HepG2 (cell line): Measurements from ENCODE around the gene DCDC1. TPM values are rescaled to one million over a fixed set of nuclear protein-coding genes. Genes with fewer than 3 reads are reported as not detected.
A peak's percentile ranks its signal among the peaks of the same experiment; 100 is the strongest.

Experiments
- ADNP ChIP-seq: sonication (generic); formaldehyde crosslinking; IDR thresholded peaks from 2 replicates; pipeline ENCODE4 v1.4.0; 2020; ENCODE audit warnings: missing genetic modification reagents
- BCLAF1 ChIP-seq: fragments of 450-650 bp; IDR thresholded peaks from 2 replicates; pipeline ENCODE4 v1.6.1; 2017; ENCODE audit warnings: mild to moderate bottlenecking
- BORCS8-MEF2B ChIP-seq: sonication (generic); formaldehyde crosslinking; IDR thresholded peaks from 2 replicates; pipeline ENCODE4 v1.8.0; 2022; ENCODE audit warnings: mild to moderate bottlenecking, missing genetic modification reagents
- GATAD2A ChIP-seq: IDR thresholded peaks from 2 replicates; pipeline ENCODE4 v1.6.1; 2016
- KIAA2018 ChIP-seq: sonication (generic); formaldehyde crosslinking; IDR thresholded peaks from 2 replicates; pipeline ENCODE4 v1.5.0; 2020; ENCODE audit warnings: mild to moderate bottlenecking, missing genetic modification reagents, borderline replicate concordance
- RAD21 ChIP-seq: fragments of 450-650 bp; formaldehyde crosslinking; IDR thresholded peaks from 2 replicates; pipeline ENCODE4 v1.5.0; 2020; ENCODE audit warnings: mild to moderate bottlenecking
- SIX1 ChIP-seq: sonication (generic); formaldehyde crosslinking; IDR thresholded peaks from 2 replicates; pipeline ENCODE4 v1.4.0; 2020; ENCODE audit warnings: missing genetic modification reagents, borderline replicate concordance
- TCF7L2 ChIP-seq: IDR thresholded peaks from 2 replicates; pipeline ENCODE4 v1.6.1; 2011; ENCODE audit warnings: mild to moderate bottlenecking, low read depth, low read length, moderate library complexity
- ZBTB42 ChIP-seq: sonication (generic); formaldehyde crosslinking; IDR thresholded peaks from 2 replicates; pipeline ENCODE4 v1.5.0; 2020; ENCODE audit warnings: mild to moderate bottlenecking, missing genetic modification reagents
- ZNF10 ChIP-seq: sonication (generic); formaldehyde crosslinking; IDR thresholded peaks from 2 replicates; pipeline ENCODE4 v1.4.0; 2020; ENCODE audit warnings: mild to moderate bottlenecking, low read depth, missing genetic modification reagents, borderline replicate concordance
- ZNF496 ChIP-seq: sonication (generic); formaldehyde crosslinking; IDR thresholded peaks from 2 replicates; pipeline ENCODE4 v1.8.1; 2023; ENCODE audit warnings: mild to moderate bottlenecking, moderate library complexity, missing genetic modification reagents; ENCODE audit not compliant: insufficient replicate concordance
- ZNF770 ChIP-seq: sonication (generic); formaldehyde crosslinking; IDR thresholded peaks from 2 replicates; pipeline ENCODE4 v1.5.0; 2020; ENCODE audit warnings: mild to moderate bottlenecking, missing genetic modification reagents
- ZSCAN5A ChIP-seq: sonication (generic); formaldehyde crosslinking; IDR thresholded peaks from 2 replicates; pipeline ENCODE4 v1.8.0; 2022; ENCODE audit warnings: mild to moderate bottlenecking, missing genetic modification reagents, borderline replicate concordance
- polyA plus RNA-seq, 8 experiments: library from polyadenylated mRNA; depleted of rRNA in 3 of 8; stranded (reverse) in 7 of 8; unstranded in 1 of 8; fragments of >200 nt; fragmentation: Illumina TruSeq in 4 of 8; extraction: Trizol in 4 of 8; gene quantifications; 2 replicates each; pipeline versions ENCODE4 v1.2.1 to v1.2.3, GENCODE V29; 2011 to 2016; ENCODE audit warnings: low read depth in 4 of 8, missing spikeins in 1 of 8, mixed read lengths in 1 of 8; ENCODE audit not compliant: insufficient read depth in 1 of 8
- total RNA-seq, 5 experiments: library from RNA; depleted of rRNA; stranded (reverse); fragments of >200 nt; fragmentation: Illumina TruSeq; extraction: Trizol; gene quantifications; 2 replicates each; pipeline ENCODE4 v1.2.3, GENCODE V29; 2016; ENCODE audit warnings: low read depth in 1 of 5

The DCDC1 gene
- total and polyA plus RNA-seq, 2 of the 13 experiments (the other 11 are each of a cell fraction or from before 2014, with no cell fraction given) = 0.12 to 0.27 TPM

- no peak for TF ChIP-seq KIAA2018 (CRISPR knock-in tag)
- no peak for TF ChIP-seq BCLAF1
- TF ChIP-seq ZNF10 = no peak
- no peak for TF ChIP-seq TCF7L2
- TF ChIP-seq SIX1 = no peak
- no peak for TF ChIP-seq ADNP (CRISPR knock-in tag)
- no peak for TF ChIP-seq ZNF496 (CRISPR knock-in tag)
- no peak; the same call in 1 of the 2 replicates for TF ChIP-seq BORCS8-MEF2B (CRISPR knock-in tag)
- TF ChIP-seq ZBTB42 (CRISPR knock-in tag) = 0 out of 2 replicates have a peak, but pooled peaks have one; percentile 69
- 0 out of 2 replicates have a peak, but pooled peaks have one; percentile 16 for TF ChIP-seq ZNF770 (CRISPR knock-in tag)
- 0 out of 2 replicates have a peak, but pooled peaks have one; percentile 34 for TF ChIP-seq GATAD2A
- TF ChIP-seq RAD21 (CRISPR knock-in tag) = 0 out of 2 replicates have a peak, but pooled peaks have one; percentile 23
- TF ChIP-seq ZSCAN5A (CRISPR knock-in tag) = no peak
These were observed at the start of gene DCDC1, which contains the start of gene DNAJC24 (continued) for GRCh38 chr11:31369348-31370329.
